Endothelial cell of umbilical vein (primary cell): ENCODE data around the gene KIAA0753. TPM values are rescaled to one million over a fixed set of nuclear protein-coding genes. Genes with fewer than 3 reads are reported as not detected.
"Not testable (repeated sequence)": the region's sequence is repeated elsewhere in the genome, so short reads cannot be mapped to it uniquely, and the experiment has no call there.

Experiments
- BruUV-seq: library from RNA; stranded (reverse); fragments of 400-500 nt; replicated peaks from 2 replicates; lab custom pipeline; 2021; lab: Mats Ljungman, UMichigan
- CTCF ChIA-PET: fragments of 300-600, 350-600 bp; sonication (Branson Sonifier 250); formaldehyde crosslinking; loops from one replicate; lab custom pipeline; 2021; ENCODE audit warnings: antibody characterized with exemption, inconsistent platforms; lab: Charles Lee
- POLR2A ChIA-PET: fragments of 300-600, 350-600 bp; sonication (Branson Sonifier 250); formaldehyde crosslinking; loops from one replicate; lab custom pipeline; 2021; ENCODE audit warnings: antibody characterized with exemption, inconsistent platforms; lab: Charles Lee
- DNase-seq: peaks from one replicate; pipeline ENCODE4 v3.0.0-alpha.2; 2011; ENCODE audit warnings: low read depth, low spot score
- FAIRE-seq: peaks from 2 replicates; lab custom pipeline; 2011; peaks lifted over from hg19 to GRCh38; lab: Jason Lieb, UNC
- H2AFZ ChIP-seq: 2 replicates; pipeline ENCODE4 v1.6.0; 2012; ENCODE audit warnings: low read depth, low read length, control low read depth, inconsistent platforms
- H3K27ac ChIP-seq: 2 replicates; pipeline ENCODE4 v1.5.1; 2011; ENCODE audit warnings: low read depth, mild to moderate bottlenecking, control low read depth, low read length, moderate library complexity; ENCODE audit not compliant: insufficient read depth
- H3K27me3 ChIP-seq, 2 experiments: 2 replicates each; pipeline versions ENCODE4 v1.6.0 to v1.6.1; 2011; ENCODE audit warnings: low read length in 2 of 2, mixed read lengths in 1 of 2; ENCODE audit not compliant: control insufficient read depth in 2 of 2, insufficient read depth in 2 of 2
- H3K36me3 ChIP-seq, 2 experiments: 2 replicates in 1 of 2; 3 replicates in 1 of 2; pipeline ENCODE4 v1.5.1; 2011; ENCODE audit warnings: low read length in 2 of 2, mild to moderate bottlenecking in 1 of 2, moderate library complexity in 1 of 2; ENCODE audit not compliant: control insufficient read depth in 2 of 2, insufficient read depth in 2 of 2; ENCODE audit errors: extremely low read depth in 1 of 2
- H3K4me1 ChIP-seq: 3 replicates; pipeline ENCODE4 v1.5.1; 2011; ENCODE audit warnings: mild to moderate bottlenecking, low read length; ENCODE audit not compliant: control insufficient read depth, insufficient read depth; ENCODE audit errors: extremely low read depth
- H3K4me2 ChIP-seq: 2 replicates; pipeline ENCODE4 v1.6.1; 2011; ENCODE audit warnings: low read length, control low read depth, mixed read lengths; ENCODE audit not compliant: insufficient read depth
- H3K4me3 ChIP-seq, 3 experiments: fragments of 200-600 bp in 1 of 3; sonication (generic), shearing (Covaris generic) in 1 of 3; replicated peaks in 1 of 3; 2 replicates each; pipeline ENCODE4 v1.5.1; 2011 to 2016; ENCODE audit warnings: control low read depth in 3 of 3, low read length in 3 of 3, mild to moderate bottlenecking in 2 of 3, inconsistent platforms in 1 of 3, low read depth in 1 of 3, moderate library complexity in 1 of 3; ENCODE audit not compliant: insufficient read depth in 1 of 3
- H3K79me2 ChIP-seq: 2 replicates; pipeline ENCODE4 v1.6.0; 2012; ENCODE audit warnings: low read length, inconsistent platforms; ENCODE audit not compliant: control insufficient read depth, insufficient read depth
- H3K9ac ChIP-seq: replicated peaks from 2 replicates; pipeline ENCODE3; 2011; ENCODE audit warnings: low read length, control low read depth; ENCODE audit not compliant: insufficient read depth; ENCODE audit errors: extremely low read depth
- H3K9me1 ChIP-seq: replicated peaks from 3 replicates; pipeline ENCODE4 v1.6.0; 2011; ENCODE audit warnings: mild to moderate bottlenecking, low read length; ENCODE audit not compliant: control insufficient read depth, insufficient read depth; ENCODE audit errors: extremely low read depth
- H3K9me3 ChIP-seq: replicated peaks from 2 replicates; pipeline ENCODE4 v1.5.1; 2012; ENCODE audit warnings: low read length, inconsistent platforms; ENCODE audit not compliant: control insufficient read depth, insufficient read depth
- H4K20me1 ChIP-seq: replicated peaks from 2 replicates; pipeline ENCODE3; 2011; ENCODE audit warnings: mild to moderate bottlenecking, low read length; ENCODE audit not compliant: control insufficient read depth, insufficient read depth; ENCODE audit errors: extremely low read depth
- EZH2 ChIP-seq: IDR thresholded peaks from 2 replicates; pipeline ENCODE4 v1.6.1; 2012; ENCODE audit warnings: borderline replicate concordance, low read depth, mild to moderate bottlenecking, moderate library complexity, low read length, inconsistent platforms; ENCODE audit not compliant: severe bottlenecking
- FOS ChIP-seq: IDR thresholded peaks from 2 replicates; pipeline ENCODE4 v1.6.1; 2011; ENCODE audit warnings: mild to moderate bottlenecking, low read length, moderate library complexity, borderline replicate concordance; ENCODE audit not compliant: insufficient read depth
- GATA2 ChIP-seq: IDR thresholded peaks from 2 replicates; pipeline ENCODE4 v1.7.0; 2011; ENCODE audit warnings: low read depth, mild to moderate bottlenecking, moderate library complexity, mixed read lengths, low read length; ENCODE audit not compliant: insufficient read length, insufficient read depth
- JUN ChIP-seq: IDR thresholded peaks from 2 replicates; pipeline ENCODE4 v1.6.1; 2011; ENCODE audit warnings: borderline replicate concordance, low read depth; ENCODE audit not compliant: insufficient read length, insufficient read depth
- MYC ChIP-seq: IDR thresholded peaks from one replicate; pipeline ENCODE4 v1.6.1; 2011; ENCODE audit warnings: mild to moderate bottlenecking, low read depth, low read length
- POLR2A ChIP-seq: IDR thresholded peaks from 2 replicates; pipeline ENCODE4 v1.6.1; 2012; ENCODE audit warnings: low read depth, mild to moderate bottlenecking, control low read depth, low read length
- POLR2AphosphoS5 ChIP-seq: IDR thresholded peaks from 2 replicates; pipeline ENCODE4 v1.6.1; 2012; ENCODE audit warnings: low read depth, mild to moderate bottlenecking, control low read depth, low read length, moderate library complexity; ENCODE audit not compliant: insufficient read depth
- dilution Hi-C: fragments of 300-500 bp; cut with MboI; formaldehyde crosslinking; loops from one replicate; pipeline ENCODE4 v1.15.0; 2019; ENCODE audit warnings: low sequenced_read_pairs; ENCODE audit not compliant: extremely low pct_ligation_motif_present
- intact Hi-C: fragments of 100-400 bp; cut with micrococcal nuclease; formaldehyde crosslinking; loops from one replicate; pipeline ENCODE4 v1.10.0; 2022
- polyA plus RNA-seq, 4 experiments: library from polyadenylated mRNA; depleted of rRNA in 3 of 4; stranded (reverse) in 3 of 4; unstranded in 1 of 4; fragments of >200 nt; gene quantifications; 2 replicates each; pipeline versions ENCODE4 v1.2.1 to v1.2.3, GENCODE V29; 2011 to 2012; ENCODE audit warnings: missing spikeins in 1 of 4
- total RNA-seq: library from RNA; stranded (reverse); gene quantifications from 2 replicates; pipeline ENCODE4 v1.2.3, GENCODE V29; 2021
- TF ChIP-seq, protein P1 (sequence below), 2 donors: IDR thresholded peaks; 1 replicate in 1 of 2; 2 replicates in 1 of 2; pipeline ENCODE4 v1.5.1; 2011; ENCODE audit warnings: low read length in 2 of 2, mild to moderate bottlenecking in 2 of 2, moderate library complexity in 2 of 2, control low read depth in 1 of 2, inconsistent platforms in 1 of 2, low read depth in 1 of 2; ENCODE audit not compliant: insufficient read depth in 1 of 2; ENCODE audit errors: extremely low read depth in 1 of 2
- TF ChIP-seq, protein P2 (sequence below): IDR thresholded peaks from 2 replicates; pipeline ENCODE4 v1.6.1; 2011; ENCODE audit not compliant: insufficient read depth, insufficient read length

Gene KIAA0753
- total and polyA plus RNA-seq, 2 donors (not counting 3 experiments of a cell fraction or from before 2014, with no cell fraction given), result 5.3 to 23.9 TPM

DNA sequence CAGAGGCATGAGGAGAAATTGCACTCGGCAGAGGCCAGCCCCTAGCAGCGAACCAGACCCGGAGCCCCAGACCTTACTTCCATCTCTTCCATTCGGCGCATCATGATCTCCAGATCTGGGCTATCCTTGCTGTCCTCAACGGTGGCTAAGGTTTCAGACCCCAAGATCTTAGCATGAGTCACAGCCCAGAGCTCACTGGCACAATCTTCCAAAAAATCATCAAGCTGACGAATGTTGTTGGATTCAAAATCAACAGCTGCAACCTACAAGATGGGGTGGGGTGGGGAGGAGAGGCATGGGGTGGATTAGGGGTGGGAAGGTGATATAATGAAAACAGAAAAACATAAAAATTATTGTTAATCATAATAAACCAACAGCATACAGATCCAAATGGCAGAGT is 44.4 kb downstream of the KIAA0753 start:
- no peak overlapping the region for H3K27ac ChIP-seq
- no peaks in the 10 kb centered on the region for H4K20me1 ChIP-seq
- FAIRE-seq, result no peak
- POLR2A ChIA-PET, result interaction anchor here (0.6 kb wide), 1 partner anchor 667 kb away, joined by 9 read pairs; no protein-coding TSS in a partner anchor
- H3K9me3 ChIP-seq, result no peaks in the 10 kb centered on the region
- no peaks in the 10 kb centered on the region for H3K4me1 ChIP-seq
- H3K4me3 ChIP-seq, result no peak overlapping the region
- BruUV-seq, result no TSS peak
- H3K9me1 ChIP-seq, result no peaks in the 10 kb centered on the region
- DNase-seq, result no peak
- peaks cover 4 to 24% of the 10 kb centered on the region in 2 experiments for H3K36me3 ChIP-seq
- no peak overlapping the region for H2AFZ ChIP-seq
- no peaks in the 10 kb centered on the region for H3K79me2 ChIP-seq
- no peak overlapping the region for H3K9ac ChIP-seq
- H3K4me2 ChIP-seq, result no peak overlapping the region
- intact Hi-C loops (no loop called here), dilution Hi-C loops (no loop called here)
- TF ChIP-seq EZH2 (no peak), FOS (no peak), MYC (no peak), POLR2AphosphoS5 (no peak), JUN (no peak), GATA2 (no peak), POLR2A (no peak)
- TF ChIP-seq, protein P1, sequence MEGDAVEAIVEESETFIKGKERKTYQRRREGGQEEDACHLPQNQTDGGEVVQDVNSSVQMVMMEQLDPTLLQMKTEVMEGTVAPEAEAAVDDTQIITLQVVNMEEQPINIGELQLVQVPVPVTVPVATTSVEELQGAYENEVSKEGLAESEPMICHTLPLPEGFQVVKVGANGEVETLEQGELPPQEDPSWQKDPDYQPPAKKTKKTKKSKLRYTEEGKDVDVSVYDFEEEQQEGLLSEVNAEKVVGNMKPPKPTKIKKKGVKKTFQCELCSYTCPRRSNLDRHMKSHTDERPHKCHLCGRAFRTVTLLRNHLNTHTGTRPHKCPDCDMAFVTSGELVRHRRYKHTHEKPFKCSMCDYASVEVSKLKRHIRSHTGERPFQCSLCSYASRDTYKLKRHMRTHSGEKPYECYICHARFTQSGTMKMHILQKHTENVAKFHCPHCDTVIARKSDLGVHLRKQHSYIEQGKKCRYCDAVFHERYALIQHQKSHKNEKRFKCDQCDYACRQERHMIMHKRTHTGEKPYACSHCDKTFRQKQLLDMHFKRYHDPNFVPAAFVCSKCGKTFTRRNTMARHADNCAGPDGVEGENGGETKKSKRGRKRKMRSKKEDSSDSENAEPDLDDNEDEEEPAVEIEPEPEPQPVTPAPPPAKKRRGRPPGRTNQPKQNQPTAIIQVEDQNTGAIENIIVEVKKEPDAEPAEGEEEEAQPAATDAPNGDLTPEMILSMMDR (IDR thresholded peaks at IDR 0.05; ENCODE audit: extremely low read depth in 1 of 2, insufficient read depth in 1 of 2, low read depth in 1 of 2, low read length in 2 of 2), result no peak
- TF ChIP-seq, protein P2, sequence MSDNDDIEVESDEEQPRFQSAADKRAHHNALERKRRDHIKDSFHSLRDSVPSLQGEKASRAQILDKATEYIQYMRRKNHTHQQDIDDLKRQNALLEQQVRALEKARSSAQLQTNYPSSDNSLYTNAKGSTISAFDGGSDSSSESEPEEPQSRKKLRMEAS, result no peak
- CTCF ChIA-PET, result interaction anchor here (1.1 to 5.6 kb wide), 2 partner anchors 13 to 124 kb away, joined by 3 to 39 read pairs; no protein-coding TSS in a partner anchor
- no peaks in the 10 kb centered on the region for H3K27me3 ChIP-seq

DNA sequence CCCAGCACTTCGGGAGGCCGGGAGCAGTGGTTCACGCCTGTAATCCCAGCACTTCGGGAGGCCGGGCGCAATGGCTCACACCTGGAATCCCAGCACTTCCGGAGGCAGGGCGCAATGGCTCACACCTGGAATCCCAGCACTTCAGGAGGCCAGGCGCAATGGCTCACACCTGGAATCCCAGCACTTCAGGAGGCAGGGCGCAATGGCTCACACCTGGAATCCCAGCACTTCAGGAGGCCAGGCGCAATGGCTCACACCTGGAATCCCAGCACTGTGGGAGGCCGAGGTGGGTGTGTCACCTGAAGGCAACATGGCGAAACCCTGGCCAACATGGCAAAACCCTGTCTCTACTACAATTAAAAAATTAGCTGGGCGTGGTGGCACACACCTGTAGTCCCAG is 47.1 kb downstream of the KIAA0753 start:
- POLR2A ChIA-PET, FAIRE-seq: not testable (repeated sequence)
- H3K36me3 ChIP-seq, result peaks cover 14 to 34% of the 10 kb centered on the region in 2 experiments

More for the DNA sequence above, 47.1 kb downstream of the KIAA0753 start:
- H3K79me2 ChIP-seq, H4K20me1 ChIP-seq, CTCF ChIA-PET, H3K9me1 ChIP-seq, H3K4me1 ChIP-seq, H3K4me2 ChIP-seq, dilution Hi-C loops, intact Hi-C loops, DNase-seq, BruUV-seq, H2AFZ ChIP-seq, H3K27me3 ChIP-seq, H3K9ac ChIP-seq, H3K27ac ChIP-seq, H3K4me3 ChIP-seq, H3K9me3 ChIP-seq: not testable (repeated sequence)
